Measurements from ENCODE around the gene GPR176.

Gene GPR176

GRCh38 chr15:39864116-39864515 is 56.0 kb downstream of the GPR176 start:
- in situ Hi-C loops (cut with MboI; ENCODE audit: low pct_unique_long_range_greater_than_20kb, low sequenced_read_pairs, unreplicated experiment) = no loop called here
- DNase-seq (ENCODE audit: low spot score) = no peak
- no peak for TF ChIP-seq CTCF (IDR thresholded peaks at IDR 0.05; ENCODE audit: extremely low read depth, insufficient read depth, missing control alignments)

GRCh38 chr15:39860871-39861270 is 59.2 kb downstream of the GPR176 start:
- TF ChIP-seq CTCF (IDR thresholded peaks at IDR 0.05; ENCODE audit: extremely low read depth, insufficient read depth, missing control alignments) = no peak
- DNase-seq (ENCODE audit: low spot score) = no peak
- in situ Hi-C loops (cut with MboI; ENCODE audit: low pct_unique_long_range_greater_than_20kb, low sequenced_read_pairs, unreplicated experiment) = no loop called here

GRCh38 chr15:39860200-39860599 is 59.9 kb downstream of the GPR176 start:
- TF ChIP-seq CTCF (IDR thresholded peaks at IDR 0.05; ENCODE audit: extremely low read depth, insufficient read depth, missing control alignments) = no peak
- in situ Hi-C loops (cut with MboI; ENCODE audit: low pct_unique_long_range_greater_than_20kb, low sequenced_read_pairs, unreplicated experiment) = no loop called here
- no peak for DNase-seq (ENCODE audit: low spot score)

- in situ Hi-C loops (cut with MboI; ENCODE audit: low pct_unique_long_range_greater_than_20kb, low sequenced_read_pairs, unreplicated experiment) = no loop called here
- no peak for TF ChIP-seq CTCF (IDR thresholded peaks at IDR 0.05; ENCODE audit: extremely low read depth, insufficient read depth, missing control alignments)
- no peak for DNase-seq (ENCODE audit: low spot score)
Observed at GRCh38 chr15:39859636-39860035, 60.4 kb downstream of the GPR176 start.

- in situ Hi-C loops (cut with MboI; ENCODE audit: low pct_unique_long_range_greater_than_20kb, low sequenced_read_pairs, unreplicated experiment) = no loop called here
- no peak for TF ChIP-seq CTCF (IDR thresholded peaks at IDR 0.05; ENCODE audit: extremely low read depth, insufficient read depth, missing control alignments)
- DNase-seq (ENCODE audit: low spot score) = no peak
Observed at GRCh38 chr15:39857132-39857531, 62.9 kb downstream of the GPR176 start.

GRCh38 chr15:39856357-39856756 is 63.7 kb downstream of the GPR176 start:
- in situ Hi-C loops (cut with MboI; ENCODE audit: low pct_unique_long_range_greater_than_20kb, low sequenced_read_pairs, unreplicated experiment) = no loop called here
- no peak for DNase-seq (ENCODE audit: low spot score)
- no peak for TF ChIP-seq CTCF (IDR thresholded peaks at IDR 0.05; ENCODE audit: extremely low read depth, insufficient read depth, missing control alignments)

- no peak for TF ChIP-seq CTCF (IDR thresholded peaks at IDR 0.05; ENCODE audit: extremely low read depth, insufficient read depth, missing control alignments)
- DNase-seq (ENCODE audit: low spot score) = no peak
- in situ Hi-C loops (cut with MboI; ENCODE audit: low pct_unique_long_range_greater_than_20kb, low sequenced_read_pairs, unreplicated experiment) = no loop called here
Observed at GRCh38 chr15:39855400-39855799, 64.7 kb downstream of the GPR176 start.
